ENCODE data around the gene DPF3. TPM values are rescaled to one million over a fixed set of nuclear protein-coding genes. Genes with fewer than 3 reads are reported as not detected.
A peak's percentile ranks its signal among the peaks of the same experiment; 100 is the strongest.

Gene DPF3
- total and polyA plus RNA-seq, 4 donors, result 0.17 to 3.9 (median 0.52) TPM

- Histone ChIP-seq H3K4me3 (no peak overlapping the region), H3K4me1 (ENCODE audit: control insufficient read depth in 5 of 5, insufficient read depth in 5 of 5, low read length in 5 of 5) (peaks cover 0 to 16% (median 6%) of the 10 kb centered on the region in 5 donors), H3K9ac (ENCODE audit: insufficient read depth in 1 of 2, low read length in 2 of 2) (no peak overlapping the region), H3K9me3 (ENCODE audit: control insufficient read depth in 4 of 4, insufficient read depth in 3 of 4, low read length in 3 of 4) (peaks cover 0 to 3% (median 0%) of the 10 kb centered on the region in 4 donors), H3K27ac (ENCODE audit: low read depth in 1 of 2, low read length in 1 of 2) (peak overlapping the region in 1 of 2 donors; percentile 79), H3K27me3 (ENCODE audit: control insufficient read depth in 3 of 3, insufficient read depth in 3 of 3, low read length in 2 of 3) (no peaks in the 10 kb centered on the region), H3K36me3 (ENCODE audit: control insufficient read depth in 4 of 4, insufficient read depth in 4 of 4, low read length in 4 of 4) (no peaks in the 10 kb centered on the region)
- TF ChIP-seq CTCF (IDR thresholded peaks at IDR 0.05; ENCODE audit: control extremely low read depth, extremely low read depth), result no peak
- DNase-seq (no peak), ATAC-seq (ENCODE audit: insufficient read depth, low FRiP score) (no peak)
- WGBS, 2 donors, result 87 to 90% methylated on average over 5 of the region's 5 CpGs
Observed at GRCh38 chr14:72828604-72829003, 65.3 kb downstream of the DPF3 start.

GRCh38 chr14:72826039-72826438 is 67.9 kb downstream of the DPF3 start:
- WGBS, 2 donors, result 72 to 75% methylated on average over 4 of the region's 4 CpGs
- DNase-seq (no peak), ATAC-seq (ENCODE audit: insufficient read depth, low FRiP score) (no peak)
- peaks cover 0 to 3% (median 0%) of the 10 kb centered on the region in 4 donors for H3K9me3 ChIP-seq (ENCODE audit: control insufficient read depth in 4 of 4, insufficient read depth in 3 of 4, low read length in 3 of 4)
- H3K4me3 ChIP-seq, result no peak overlapping the region
- H3K36me3 ChIP-seq (ENCODE audit: control insufficient read depth in 4 of 4, insufficient read depth in 4 of 4, low read length in 4 of 4), result no peaks in the 10 kb centered on the region
- no peak overlapping the region for H3K27ac ChIP-seq (ENCODE audit: low read depth in 1 of 2, low read length in 1 of 2)
- peaks cover 0 to 17% (median 4%) of the 10 kb centered on the region in 5 donors for H3K4me1 ChIP-seq (ENCODE audit: control insufficient read depth in 5 of 5, insufficient read depth in 5 of 5, low read length in 5 of 5)
- H3K27me3 ChIP-seq (ENCODE audit: control insufficient read depth in 3 of 3, insufficient read depth in 3 of 3, low read length in 2 of 3), result no peaks in the 10 kb centered on the region
- no peak overlapping the region for H3K9ac ChIP-seq (ENCODE audit: insufficient read depth in 1 of 2, low read length in 2 of 2)
- no peak for TF ChIP-seq CTCF (IDR thresholded peaks at IDR 0.05; ENCODE audit: control extremely low read depth, extremely low read depth)

- 94 to 98% methylated on average over 2 of the region's 2 CpGs for WGBS, 2 donors
- no peak for TF ChIP-seq CTCF (IDR thresholded peaks at IDR 0.05; ENCODE audit: control extremely low read depth, extremely low read depth)
- DNase-seq, result no peak
Observed at GRCh38 chr14:72825486-72825885, 68.4 kb downstream of the DPF3 start.

GRCh38 chr14:72824051-72824450 is 69.8 kb downstream of the DPF3 start:
- no peaks in the 10 kb centered on the region for H3K27me3 ChIP-seq (ENCODE audit: control insufficient read depth in 3 of 3, insufficient read depth in 3 of 3, low read length in 2 of 3)
- H3K4me1 ChIP-seq (ENCODE audit: control insufficient read depth in 5 of 5, insufficient read depth in 5 of 5, low read length in 5 of 5), result peaks cover 0 to 17% (median 0%) of the 10 kb centered on the region in 5 donors
- H3K36me3 ChIP-seq (ENCODE audit: control insufficient read depth in 4 of 4, insufficient read depth in 4 of 4, low read length in 4 of 4), result peaks cover 0 to under 1% (median 0%) of the 10 kb centered on the region in 4 donors
- ATAC-seq (ENCODE audit: insufficient read depth, low FRiP score) (no peak), DNase-seq (no peak)
- 82 to 88% methylated on average over 2 of the region's 2 CpGs for WGBS, 2 donors
- no peak for TF ChIP-seq CTCF (IDR thresholded peaks at IDR 0.05; ENCODE audit: control extremely low read depth, extremely low read depth)
- H3K9ac ChIP-seq (ENCODE audit: insufficient read depth in 1 of 2, low read length in 2 of 2), result no peak overlapping the region
- no peak overlapping the region for H3K4me3 ChIP-seq
- peak overlapping the region in 1 of 2 donors; percentile 82 for H3K27ac ChIP-seq (ENCODE audit: low read depth in 1 of 2, low read length in 1 of 2)
- peaks cover 0 to 1% (median 0%) of the 10 kb centered on the region in 4 donors for H3K9me3 ChIP-seq (ENCODE audit: control insufficient read depth in 4 of 4, insufficient read depth in 3 of 4, low read length in 3 of 4)

More at GRCh38 chr14:72825486-72825885, 68.4 kb downstream of the DPF3 start:
- Histone ChIP-seq H3K4me3 (no peak overlapping the region), H3K4me1 (ENCODE audit: control insufficient read depth in 5 of 5, insufficient read depth in 5 of 5, low read length in 5 of 5) (peaks cover 0 to 17% (median 0%) of the 10 kb centered on the region in 5 donors), H3K27me3 (ENCODE audit: control insufficient read depth in 3 of 3, insufficient read depth in 3 of 3, low read length in 2 of 3) (no peaks in the 10 kb centered on the region), H3K9ac (ENCODE audit: insufficient read depth in 1 of 2, low read length in 2 of 2) (no peak overlapping the region), H3K9me3 (ENCODE audit: control insufficient read depth in 4 of 4, insufficient read depth in 3 of 4, low read length in 3 of 4) (no peaks in the 10 kb centered on the region), H3K36me3 (ENCODE audit: control insufficient read depth in 4 of 4, insufficient read depth in 4 of 4, low read length in 4 of 4) (no peaks in the 10 kb centered on the region), H3K27ac (ENCODE audit: low read depth in 1 of 2, low read length in 1 of 2) (peak overlapping the region in 1 of 2 donors; percentile 35)
- ATAC-seq (ENCODE audit: insufficient read depth, low FRiP score), result no peak

Data from lung (tissue), 12 donors.